ELF-1 (cell line): ENCODE data around the gene ARMC5.

Experiments used
- DNase-seq: peaks from one replicate; pipeline ENCODE4 v3.0.0-alpha.2; 2016; ENCODE audit warnings: low read depth, low spot score

ARMC5 gene

GRCh38 chr16:31461201-31461920 is 2.1 kb downstream of the ARMC5 start:
- DNase-seq: no peak

GRCh38 chr16:31461921-31462804 is 2.9 kb downstream of the ARMC5 start:
- no peak for DNase-seq

- DNase-seq: no peak
Measured at GRCh38 chr16:31464348-31464769, 5.1 kb downstream of the ARMC5 start.

- no peak for DNase-seq
Measured at GRCh38 chr16:31464781-31465260, 5.5 kb downstream of the ARMC5 start.

GRCh38 chr16:31465788-31466370 is 6.6 kb downstream of the ARMC5 start:
- no peak for DNase-seq

- DNase-seq: no peak
Measured at GRCh38 chr16:31466381-31466841, 7.1 kb downstream of the ARMC5 start.

- DNase-seq: no peak
Measured at GRCh38 chr16:31467151-31467773, 8.0 kb downstream of the ARMC5 start.

- no peak for DNase-seq
Measured at GRCh38 chr16:31467858-31468257, 8.6 kb downstream of the ARMC5 start.

- no peak for DNase-seq
Measured at GRCh38 chr16:31470615-31471014, 11.3 kb downstream of the ARMC5 start.

GRCh38 chr16:31471241-31471874 is 12.1 kb downstream of the ARMC5 start:
- DNase-seq: no peak

- DNase-seq: no peak
Measured at GRCh38 chr16:31471875-31472708, 12.8 kb downstream of the ARMC5 start, which contains the start of gene TGFB1I1. Gene TGFB1I1 (plus strand): TSS chr16:31472152. CDS start chr16:31472189, 37 bp downstream.

- DNase-seq: peak; percentile 86
Measured at GRCh38 chr16:31472709-31473203, 13.5 kb downstream of the ARMC5 start.

GRCh38 chr16:31473264-31473984 is 14.1 kb downstream of the ARMC5 start:
- DNase-seq: no peak

- DNase-seq: no peak
Measured at GRCh38 chr16:31474173-31474714, 14.9 kb downstream of the ARMC5 start.

GRCh38 chr16:31474773-31475738 is 15.8 kb downstream of the ARMC5 start:
- no peak for DNase-seq

GRCh38 chr16:31475946-31476302 is 16.6 kb downstream of the ARMC5 start:
- no peak for DNase-seq

- no peak for DNase-seq
Measured at GRCh38 chr16:31476303-31477219, 17.3 kb downstream of the ARMC5 start.
